Measurements from ENCODE around the gene DGKG. TPM values are rescaled to one million over a fixed set of nuclear protein-coding genes. Genes with fewer than 3 reads are reported as not detected.

DGKG gene
- 65.7 TPM for total RNA-seq
- long read RNA-seq, full-length matches to known transcripts: 28 of 79 reads
- long read RNA-seq, partial matches to known transcripts: 38 of 79 reads
- long read RNA-seq, other reads (novel, unspliced or antisense): 13 of 79 reads

DNA sequence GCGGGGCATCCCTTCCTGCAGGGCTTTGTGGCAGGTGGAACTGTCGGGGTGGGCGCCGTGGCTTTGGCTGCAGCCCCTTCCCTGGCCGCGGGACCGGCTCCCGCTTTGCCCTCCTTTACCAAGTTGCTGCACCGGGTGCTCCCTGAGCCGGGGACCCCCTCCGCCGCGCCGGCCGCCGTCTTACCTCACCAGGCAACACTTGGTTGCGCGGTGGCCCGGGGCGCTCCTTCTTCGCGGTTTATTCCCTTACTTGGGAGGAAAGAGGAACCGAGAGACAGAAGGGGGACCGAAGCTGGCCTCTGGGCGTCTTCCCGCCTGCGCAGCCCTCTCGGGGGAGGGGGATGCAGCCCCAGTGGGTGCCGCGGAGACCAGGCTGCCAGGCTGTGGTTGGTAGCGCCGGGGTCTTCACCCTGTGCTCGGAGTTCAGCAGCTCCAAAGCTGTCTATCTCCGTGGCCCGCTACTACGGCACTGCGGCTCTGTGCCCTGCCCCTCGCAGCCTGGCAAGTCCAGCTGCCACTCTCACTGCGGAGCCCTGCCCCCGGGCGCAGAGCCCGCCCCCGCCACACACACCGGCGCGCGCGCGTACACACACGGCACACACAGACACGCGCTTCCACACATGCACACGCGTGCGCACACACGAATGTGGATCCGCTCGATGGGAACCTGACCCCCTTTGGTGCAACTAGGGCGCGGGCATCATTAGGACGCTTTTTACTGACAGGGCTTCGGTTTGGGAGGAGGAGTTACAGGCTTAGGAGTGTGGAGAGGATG lies at the start of gene DGKG:
Gene DGKG, minus strand, starts transcription at position 473 of the 775 bp plus-strand sequence. CDS start 41,775 bp downstream, outside the sequence.
- Histone ChIP-seq H3K4me1 (peaks cover 72% of the 10 kb centered on the region), H3K27ac (replicated peaks) (peak within 1 kb of the TSS; percentile 81)
- intact Hi-C loops (cut with micrococcal nuclease): no loop called here

GRCh38 chr3:186411089-186411488 lies 49.1 kb upstream of the DGKG start:
- Histone ChIP-seq H3K36me3 (no peaks in the 10 kb centered on the region), H3K27me3 (ENCODE audit: low read depth) (no peaks in the 10 kb centered on the region), H3K9me3 (replicated peaks) (no peaks in the 10 kb centered on the region), H3K4me3 (no peak overlapping the region), H3K27ac (replicated peaks) (no peak overlapping the region), H3K4me1 (peaks cover 55% of the 10 kb centered on the region)
- TF ChIP-seq, protein P1, sequence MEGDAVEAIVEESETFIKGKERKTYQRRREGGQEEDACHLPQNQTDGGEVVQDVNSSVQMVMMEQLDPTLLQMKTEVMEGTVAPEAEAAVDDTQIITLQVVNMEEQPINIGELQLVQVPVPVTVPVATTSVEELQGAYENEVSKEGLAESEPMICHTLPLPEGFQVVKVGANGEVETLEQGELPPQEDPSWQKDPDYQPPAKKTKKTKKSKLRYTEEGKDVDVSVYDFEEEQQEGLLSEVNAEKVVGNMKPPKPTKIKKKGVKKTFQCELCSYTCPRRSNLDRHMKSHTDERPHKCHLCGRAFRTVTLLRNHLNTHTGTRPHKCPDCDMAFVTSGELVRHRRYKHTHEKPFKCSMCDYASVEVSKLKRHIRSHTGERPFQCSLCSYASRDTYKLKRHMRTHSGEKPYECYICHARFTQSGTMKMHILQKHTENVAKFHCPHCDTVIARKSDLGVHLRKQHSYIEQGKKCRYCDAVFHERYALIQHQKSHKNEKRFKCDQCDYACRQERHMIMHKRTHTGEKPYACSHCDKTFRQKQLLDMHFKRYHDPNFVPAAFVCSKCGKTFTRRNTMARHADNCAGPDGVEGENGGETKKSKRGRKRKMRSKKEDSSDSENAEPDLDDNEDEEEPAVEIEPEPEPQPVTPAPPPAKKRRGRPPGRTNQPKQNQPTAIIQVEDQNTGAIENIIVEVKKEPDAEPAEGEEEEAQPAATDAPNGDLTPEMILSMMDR (IDR thresholded peaks at IDR 0.05; ENCODE audit: borderline replicate concordance): no peak
- intact Hi-C loops (cut with micrococcal nuclease): no loop called here
- DNase-seq: no peak

More for the DNA sequence above, at the start of gene DGKG:
- H3K27me3 ChIP-seq (ENCODE audit: low read depth): peaks cover 41% of the 10 kb centered on the region
- H3K9me3 ChIP-seq (replicated peaks): no peaks in the 10 kb centered on the region
- TF ChIP-seq, protein P1 (IDR thresholded peaks at IDR 0.05; ENCODE audit: borderline replicate concordance): no peak
- DNase-seq: peak; percentile 69
- no peaks in the 10 kb centered on the region for H3K36me3 ChIP-seq
- peak within 1 kb of the TSS; percentile 73 for H3K4me3 ChIP-seq

GRCh38 chr3:186406669-186407635 lies 44.9 kb upstream of the DGKG start:
- intact Hi-C loops (cut with micrococcal nuclease): no loop called here
- H3K27ac ChIP-seq (replicated peaks): peak overlapping the region; percentile 82
- H3K27me3 ChIP-seq (ENCODE audit: low read depth): no peaks in the 10 kb centered on the region
- H3K4me3 ChIP-seq: no peak overlapping the region
- H3K9me3 ChIP-seq (replicated peaks): no peaks in the 10 kb centered on the region
- H3K36me3 ChIP-seq: no peaks in the 10 kb centered on the region
- peaks cover 43% of the 10 kb centered on the region for H3K4me1 ChIP-seq
- peak; percentile 70 for DNase-seq
- TF ChIP-seq, protein P1 (IDR thresholded peaks at IDR 0.05; ENCODE audit: borderline replicate concordance): no peak

DNA sequence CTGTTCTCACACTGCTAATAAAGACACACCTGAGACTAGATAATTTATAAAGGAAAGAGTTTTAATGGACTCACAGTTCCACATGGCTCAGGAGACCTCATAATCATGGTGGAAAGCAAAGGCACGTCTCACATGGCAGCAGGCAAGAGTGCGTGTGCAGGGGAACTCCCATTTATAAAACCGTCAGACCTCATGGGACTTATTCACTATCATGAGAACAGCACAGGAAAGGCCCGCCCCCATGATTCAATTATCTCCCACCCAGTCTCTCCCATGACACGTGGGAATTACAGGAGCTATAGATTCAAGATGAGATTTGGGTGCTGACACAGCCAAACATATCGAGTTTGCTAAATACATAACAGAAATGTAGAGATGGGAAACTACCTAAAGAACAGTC lies 39.5 kb upstream of the DGKG start:
- H3K4me3 ChIP-seq: no peak overlapping the region
- TF ChIP-seq, protein P1 (IDR thresholded peaks at IDR 0.05; ENCODE audit: borderline replicate concordance): no peak
- peaks cover 17% of the 10 kb centered on the region for H3K4me1 ChIP-seq
- H3K27me3 ChIP-seq (ENCODE audit: low read depth): no peaks in the 10 kb centered on the region
- intact Hi-C loops (cut with micrococcal nuclease): no loop called here
- H3K36me3 ChIP-seq: no peaks in the 10 kb centered on the region
- no peaks in the 10 kb centered on the region for H3K9me3 ChIP-seq (replicated peaks)
- no peak overlapping the region for H3K27ac ChIP-seq (replicated peaks)
- no peak for DNase-seq

DNA sequence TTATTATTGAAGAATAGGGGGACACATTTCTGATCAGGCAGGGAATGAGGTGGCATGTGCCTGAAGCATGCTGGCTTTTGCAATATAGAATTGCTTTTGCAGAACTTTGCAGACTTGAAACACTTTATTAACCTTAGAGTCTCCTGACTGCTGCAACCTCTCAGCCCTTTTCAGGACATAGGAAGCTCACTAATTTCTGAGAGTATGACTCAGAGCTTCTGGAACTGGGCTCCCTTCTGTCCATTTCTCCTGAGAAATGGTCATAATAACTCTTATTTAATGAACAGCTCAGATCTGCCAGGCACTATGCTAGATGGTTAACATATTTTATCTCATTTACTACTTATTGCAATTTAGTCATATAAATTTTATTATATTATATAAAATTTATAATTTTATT lies 38.6 kb upstream of the DGKG start:
- Histone ChIP-seq H3K27ac (replicated peaks) (no peak overlapping the region), H3K9me3 (replicated peaks) (no peaks in the 10 kb centered on the region), H3K4me1 (peaks cover 8% of the 10 kb centered on the region), H3K27me3 (ENCODE audit: low read depth) (no peaks in the 10 kb centered on the region), H3K4me3 (no peak overlapping the region), H3K36me3 (no peaks in the 10 kb centered on the region)
- TF ChIP-seq, protein P1 (IDR thresholded peaks at IDR 0.05; ENCODE audit: borderline replicate concordance): no peak
- no peak for DNase-seq
- intact Hi-C loops (cut with micrococcal nuclease): no loop called here
